Fibroblast of pulmonary artery (primary cell): ENCODE results near the gene MARS2.

Source experiments
- DNase-seq: peaks from one replicate; pipeline ENCODE4 v3.0.0-alpha.2; 2010; ENCODE audit warnings: low read depth
- H3K4me3 ChIP-seq: replicated peaks from 2 replicates; pipeline ENCODE4 v1.5.1; 2011; ENCODE audit warnings: low read depth, mild to moderate bottlenecking, control low read depth, low read length, moderate library complexity
- CTCF ChIP-seq: IDR thresholded peaks from 2 replicates; pipeline ENCODE4 v1.5.1; 2011; ENCODE audit warnings: mild to moderate bottlenecking, control low read depth, low read length, inconsistent platforms; ENCODE audit errors: missing control alignments

The MARS2 gene

GRCh38 chr2:197673106-197673505, 32.1 kb upstream of the MARS2 start:
- peak overlapping the region; percentile 70 for H3K4me3 ChIP-seq
- no peak for DNase-seq
- TF ChIP-seq CTCF: no peak

- DNase-seq: no peak
- peak overlapping the region; percentile 70 for H3K4me3 ChIP-seq
- no peak for TF ChIP-seq CTCF
These were observed 31.6 kb upstream of the MARS2 start for GRCh38 chr2:197673606-197674005.

- no peak for DNase-seq
- H3K4me3 ChIP-seq: peak overlapping the region; percentile 70
- TF ChIP-seq CTCF: no peak
These were observed 31.1 kb upstream of the MARS2 start for GRCh38 chr2:197674060-197674459.

GRCh38 chr2:197674591-197674990, 30.6 kb upstream of the MARS2 start:
- no peak for TF ChIP-seq CTCF
- peak; percentile 34 for DNase-seq
- H3K4me3 ChIP-seq: peak overlapping the region; percentile 70

- H3K4me3 ChIP-seq: peak within 1 kb of the TSS; percentile 70
- no peak for TF ChIP-seq CTCF
These were observed 29.9 kb upstream of the MARS2 start, which contains the start of gene RFTN2 for GRCh38 chr2:197675246-197675645. Gene RFTN2, minus strand, starts transcription at chr2:197675587. Its CDS starts 129 bp downstream, at chr2:197675458.

GRCh38 chr2:197675711-197676188, 29.4 kb upstream of the MARS2 start:
- peak; percentile 79 for DNase-seq
- peak overlapping the region; percentile 70 for H3K4me3 ChIP-seq
- no peak for TF ChIP-seq CTCF

More at GRCh38 chr2:197675246-197675645, 29.9 kb upstream of the MARS2 start, which contains the start of gene RFTN2:
- peak; percentile 34 for DNase-seq

- H3K4me3 ChIP-seq: no peak overlapping the region
- TF ChIP-seq CTCF: no peak
- peak; percentile 7 for DNase-seq
These were observed 28.1 kb upstream of the MARS2 start for GRCh38 chr2:197677056-197677455.
